Panc1 (cell line): ENCODE measurements around the gene KCNG2. TPM values are rescaled to one million over a fixed set of nuclear protein-coding genes. Genes with fewer than 3 reads are reported as not detected.

Source experiments
- ATAC-seq: fragments of 200-7000 bp; cut with Tn5 transposase; 2 replicates; pipeline ENCODE4 v1.9.1; 2020; ENCODE audit warnings: mild to moderate bottlenecking, moderate library complexity
- BruUV-seq: library from RNA; stranded (reverse); fragments of 400-500 nt; replicated peaks from 2 replicates; lab custom pipeline; 2021; lab: Mats Ljungman, UMichigan
- CTCF ChIA-PET: fragments of 300-600 bp; sonication (Branson Sonifier 250); formaldehyde crosslinking; loops from one replicate; lab custom pipeline; 2022; ENCODE audit warnings: antibody characterized with exemption; lab: Charles Lee
- POLR2A ChIA-PET: fragments of 300-600 bp; sonication (Branson Sonifier 250); formaldehyde crosslinking; loops from one replicate; lab custom pipeline; 2022; ENCODE audit warnings: antibody characterized with exemption; lab: Charles Lee
- DNase-seq: peaks from one replicate; pipeline ENCODE4 v3.0.0-alpha.2; 2010; ENCODE audit warnings: low read depth, low spot score
- H3K27ac ChIP-seq: 2 replicates; pipeline ENCODE4 v1.5.1; 2011; ENCODE audit warnings: mild to moderate bottlenecking, low read length, inconsistent platforms
- H3K27me3 ChIP-seq: fragments of 200-500 bp; sonication (Bioruptor generic); 2 replicates; pipeline ENCODE4 v1.6.0; 2014; ENCODE audit warnings: low read length, inconsistent platforms; ENCODE audit not compliant: control insufficient read depth, insufficient read depth
- H3K36me3 ChIP-seq: fragments of 200-500 bp; sonication (Bioruptor generic); 2 replicates; pipeline ENCODE4 v1.5.1; 2014; ENCODE audit warnings: inconsistent platforms, mild to moderate bottlenecking, low read length, moderate library complexity; ENCODE audit not compliant: control insufficient read depth, insufficient read depth
- H3K4me1 ChIP-seq: 2 replicates; pipeline ENCODE4 v1.5.1; 2011; ENCODE audit warnings: inconsistent platforms, mild to moderate bottlenecking, low read length, moderate library complexity; ENCODE audit not compliant: control insufficient read depth, insufficient read depth
- H3K4me3 ChIP-seq, 2 experiments: 2 replicates each; pipeline ENCODE4 v1.5.1; 2011 to 2012; ENCODE audit warnings: low read depth in 2 of 2, low read length in 2 of 2, mild to moderate bottlenecking in 2 of 2, inconsistent platforms in 1 of 2, moderate library complexity in 1 of 2
- H3K9me3 ChIP-seq: fragments of 200-500 bp; sonication (Bioruptor generic); 2 replicates; pipeline ENCODE4 v1.5.1; 2014; ENCODE audit warnings: low read depth, mild to moderate bottlenecking, inconsistent platforms, low read length, moderate library complexity; ENCODE audit not compliant: control insufficient read depth, insufficient read depth
- CTCF ChIP-seq: fragments of 450-650 bp; IDR thresholded peaks from 2 replicates; pipeline ENCODE4 v1.5.1; 2017; ENCODE audit warnings: mild to moderate bottlenecking
- POLR2AphosphoS5 ChIP-seq: IDR thresholded peaks from 2 replicates; pipeline ENCODE4 v1.6.1; 2012; ENCODE audit warnings: mild to moderate bottlenecking, low read depth, low read length, moderate library complexity
- REST ChIP-seq, 2 experiments: IDR thresholded peaks; 2 replicates each; pipeline ENCODE4 v1.6.1; 2011 to 2012; ENCODE audit warnings: low read depth in 2 of 2, control low read depth in 1 of 2, low read length in 1 of 2, mild to moderate bottlenecking in 1 of 2, moderate library complexity in 1 of 2; ENCODE audit not compliant: insufficient read depth in 1 of 2
- SIN3A ChIP-seq: IDR thresholded peaks from 2 replicates; pipeline ENCODE4 v1.6.1; 2012; ENCODE audit warnings: low read depth, mild to moderate bottlenecking, low read length, moderate library complexity, borderline replicate concordance; ENCODE audit not compliant: insufficient read depth
- TCF7L2 ChIP-seq: IDR thresholded peaks from 2 replicates; pipeline ENCODE4 v1.6.1; 2011; ENCODE audit warnings: mild to moderate bottlenecking, low read depth, low read length, inconsistent platforms
- in situ Hi-C: cut with HindIII; loops from 2 replicates; pipeline ENCODE4 v1.10.0; 2016; ENCODE audit warnings: low sequenced_read_pairs, low pct_unique_long_range_greater_than_20kb
- intact Hi-C: fragments of 100-400 bp; cut with micrococcal nuclease; formaldehyde crosslinking; loops from one replicate; pipeline ENCODE4 v1.10.0; 2022; ENCODE audit not compliant: unreplicated experiment
- total RNA-seq: library from RNA; stranded (reverse); gene quantifications from one replicate; pipeline ENCODE4 v1.2.1, GENCODE V29; 2021; ENCODE audit not compliant: unreplicated experiment

The KCNG2 gene
- total RNA-seq, 1 experiment from 2014 or later: not detected

- POLR2A ChIA-PET: interaction anchor here (0.6 kb wide), 1 partner anchor 163 kb away, joined by 3 read pairs; no protein-coding TSS in a partner anchor
- in situ Hi-C loops: no loop called here
- Histone ChIP-seq H3K27me3 (peaks cover 19% of the 10 kb centered on the region), H3K4me1 (peaks cover 3% of the 10 kb centered on the region; the same call in 1 of the 2 replicates), H3K27ac (no peak overlapping the region), H3K9me3 (no peaks in the 10 kb centered on the region), H3K36me3 (no peaks in the 10 kb centered on the region), H3K4me3 (no peak overlapping the region)
- no TSS peak for BruUV-seq
- intact Hi-C loops: no loop called here
- CTCF ChIA-PET: no interaction called here
- ATAC-seq: no peak
- no peak for DNase-seq
- TF ChIP-seq SIN3A (no peak), CTCF (no peak), REST (IDR thresholded peaks at IDR 0.05; ENCODE audit: insufficient read depth in 1 of 2, low read depth in 2 of 2, low read length in 1 of 2) (no peak), POLR2AphosphoS5 (no peak), TCF7L2 (no peak)
Observed at GRCh38 chr18:79794846-79795245, 2.9 kb upstream of the KCNG2 start.

- H3K27ac ChIP-seq: no peak overlapping the region
- ChIA-PET CTCF (no interaction called here), POLR2A (no interaction called here)
- no TSS peak for BruUV-seq
- peaks cover 16% of the 10 kb centered on the region for H3K27me3 ChIP-seq
- ATAC-seq (no peak), DNase-seq (no peak)
- H3K9me3 ChIP-seq: no peaks in the 10 kb centered on the region
- intact Hi-C loops: no loop called here
- TF ChIP-seq SIN3A (no peak), REST (IDR thresholded peaks at IDR 0.05; ENCODE audit: insufficient read depth in 1 of 2, low read depth in 2 of 2, low read length in 1 of 2) (no peak), POLR2AphosphoS5 (no peak), CTCF (no peak), TCF7L2 (no peak)
- peaks cover 3% of the 10 kb centered on the region; the same call in 1 of the 2 replicates for H3K4me1 ChIP-seq
- no peaks in the 10 kb centered on the region for H3K36me3 ChIP-seq
- no peak overlapping the region for H3K4me3 ChIP-seq
- in situ Hi-C loops: no loop called here
Observed at GRCh38 chr18:79795446-79795845, 2.3 kb upstream of the KCNG2 start.
